HEK293 (cell line): ENCODE data around the gene FAM174B.

Experiments used
- CTCF ChIP-seq: fragments of 450-650 bp; formaldehyde crosslinking; IDR thresholded peaks from 2 replicates; pipeline ENCODE4 v1.5.1; 2016; ENCODE audit warnings: missing biosample characterization, missing genetic modification characterization
- PRDM4 ChIP-seq: fragments of 450-650 bp; formaldehyde crosslinking; IDR thresholded peaks from 2 replicates; pipeline ENCODE4 v1.5.1; 2017; ENCODE audit warnings: missing biosample characterization, missing genetic modification characterization
- ZNF747 ChIP-seq: fragments of 450-650 bp; formaldehyde crosslinking; IDR thresholded peaks from 2 replicates; pipeline ENCODE4 v1.5.1; 2016; ENCODE audit warnings: missing biosample characterization, missing genetic modification characterization

GRCh38 chr15:92636401-92636907, 19.1 kb downstream of the FAM174B start:
- TF ChIP-seq ZNF747 = no peak
- no peak for TF ChIP-seq PRDM4
- TF ChIP-seq CTCF (tag by site-specific recombination) = no peak
